Measurements from ENCODE around the gene CFAP46. TPM values are rescaled to one million over a fixed set of nuclear protein-coding genes. Genes with fewer than 3 reads are reported as not detected.

CFAP46 gene
- polyA plus RNA-seq, 1 of the 3 experiments (the other 2 are of a cell fraction), result 3.9 TPM

DNA sequence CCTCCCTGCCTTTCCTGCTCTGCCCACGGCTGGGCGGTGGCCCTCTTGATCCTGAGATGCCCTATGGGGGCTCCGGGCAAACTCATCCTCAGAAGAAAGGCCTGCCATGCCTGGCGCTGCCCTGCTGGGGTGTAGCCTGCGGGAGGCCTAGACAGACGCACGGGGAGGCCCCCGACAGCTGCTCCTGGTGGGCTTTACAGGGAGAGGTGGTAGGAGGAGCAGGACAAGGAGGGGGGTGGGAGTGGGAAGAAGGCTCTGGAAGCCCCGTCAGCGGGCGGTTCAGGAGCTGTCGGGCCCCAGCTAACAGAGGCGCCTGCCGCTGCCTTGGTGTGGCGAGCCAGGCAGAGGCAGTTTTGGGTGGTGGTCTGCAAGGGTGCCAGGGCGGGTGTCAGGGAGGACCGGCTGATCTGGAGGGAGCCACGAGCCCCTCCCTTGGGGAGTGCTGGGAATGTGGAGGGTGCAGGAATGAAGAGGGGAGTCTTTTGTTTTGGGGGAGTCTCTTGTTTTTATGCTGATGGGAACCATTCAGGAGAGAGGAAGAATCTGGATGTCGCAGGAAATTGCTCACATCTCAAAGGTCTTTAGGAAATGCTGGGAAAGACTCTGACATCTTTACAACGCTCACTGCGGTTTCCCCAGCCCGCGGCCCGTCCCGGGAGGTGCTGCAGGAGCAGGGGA is 63.5 kb downstream of the CFAP46 start:
- TF ChIP-seq, protein P1, sequence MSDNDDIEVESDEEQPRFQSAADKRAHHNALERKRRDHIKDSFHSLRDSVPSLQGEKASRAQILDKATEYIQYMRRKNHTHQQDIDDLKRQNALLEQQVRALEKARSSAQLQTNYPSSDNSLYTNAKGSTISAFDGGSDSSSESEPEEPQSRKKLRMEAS (IDR thresholded peaks at IDR 0.05; ENCODE audit: low read depth), result no peak
- TF ChIP-seq CHD2 (IDR thresholded peaks at IDR 0.05; ENCODE audit: low read length, partially characterized antibody), result no peak
- no peak for TF ChIP-seq MEF2A (IDR thresholded peaks at IDR 0.05; ENCODE audit: borderline replicate concordance, low read depth)
- no peak for TF ChIP-seq ZBTB33 (IDR thresholded peaks at IDR 0.05; ENCODE audit: borderline replicate concordance, low read depth)
- Histone ChIP-seq H3K27me3 (ENCODE audit: insufficient read depth) (no peaks in the 10 kb centered on the region), H4K20me1 (ENCODE audit: insufficient read depth) (no peaks in the 10 kb centered on the region), H3K9ac (no peak overlapping the region), H3K79me2 (ENCODE audit: insufficient read depth) (no peaks in the 10 kb centered on the region), H3F3A (replicated peaks; ENCODE audit: insufficient read depth) (no peaks in the 10 kb centered on the region), H3K4me2 (no peak overlapping the region), H3K9me2 (no peaks in the 10 kb centered on the region), H3K9me3 (no peaks in the 10 kb centered on the region), H3K36me3 (replicated peaks in 1 of 2; ENCODE audit: control insufficient read depth in 1 of 2, insufficient read depth in 2 of 2, low read length in 1 of 2) (no peaks in the 10 kb centered on the region), H2AFZ (ENCODE audit: low read depth) (no peak overlapping the region), H3K4me3 (ENCODE audit: low read depth in 2 of 2, low read length in 1 of 2) (no peak overlapping the region), H3K4me1 (ENCODE audit: control insufficient read depth in 1 of 2, insufficient read depth in 2 of 2, low read depth in 1 of 2, low read length in 1 of 2) (no peaks in the 10 kb centered on the region; a peak in 1 of 4 replicates), H3K27ac (ENCODE audit: low read depth in 2 of 2, low read length in 1 of 2) (no peak overlapping the region)
- ChIA-PET CTCF (no interaction called here), POLR2A (no interaction called here)
- 46% methylated on average over 19 of the region's 25 CpGs for WGBS (ENCODE audit: low lambda C conversion rate)
- DNase-seq, result no peak

DNA sequence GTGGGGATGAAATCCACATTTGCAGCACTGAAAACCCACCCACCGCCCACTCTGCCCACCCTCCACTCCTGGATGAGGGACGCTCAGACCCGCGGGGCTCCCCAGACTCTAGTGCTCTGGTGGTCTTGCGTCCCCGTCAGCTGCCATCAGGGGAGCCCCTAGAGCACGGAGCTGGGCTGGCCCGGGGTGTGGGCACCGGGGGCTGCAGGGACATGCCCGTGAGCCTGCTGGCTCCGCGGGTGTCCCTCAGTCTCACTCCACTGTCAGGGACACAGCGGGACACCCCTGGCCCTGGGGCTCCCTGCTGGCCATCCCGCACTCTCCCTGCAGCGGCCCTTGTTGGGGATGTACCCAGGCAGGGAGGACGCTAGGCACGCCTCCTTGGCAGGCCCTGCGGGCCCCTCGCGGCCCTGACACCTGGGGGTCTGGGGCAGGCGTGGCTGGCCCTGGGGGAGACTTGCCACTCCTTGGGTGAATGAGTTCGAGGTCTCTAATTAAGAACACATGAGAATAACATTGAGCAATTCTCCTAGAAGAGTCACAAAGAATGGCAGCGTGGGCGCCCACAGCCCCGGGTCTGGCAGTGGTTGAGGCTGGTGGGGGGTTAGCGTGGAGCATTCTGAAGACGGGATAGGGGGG is 64.2 kb downstream of the CFAP46 start:
- TF ChIP-seq FOXJ3 (CRISPR knock-in tag; IDR thresholded peaks at IDR 0.05), result no peak
- no peak for TF ChIP-seq EP300 (IDR thresholded peaks at IDR 0.05; ENCODE audit: borderline replicate concordance in 1 of 2, low read depth in 1 of 2, low read length in 1 of 2)
- TF ChIP-seq MEF2A (IDR thresholded peaks at IDR 0.05; ENCODE audit: borderline replicate concordance, low read depth), result no peak
- TF ChIP-seq FOXM1 (IDR thresholded peaks at IDR 0.05; ENCODE audit: low read depth), result no peak
- TF ChIP-seq TAF1 (IDR thresholded peaks at IDR 0.05; ENCODE audit: borderline replicate concordance, low read depth, low read length), result no peak
- H3K27ac ChIP-seq (ENCODE audit: low read depth in 2 of 2, low read length in 1 of 2), result no peak overlapping the region
- H3K79me2 ChIP-seq (ENCODE audit: insufficient read depth), result no peaks in the 10 kb centered on the region
- H3K4me2 ChIP-seq, result no peak overlapping the region
- no peaks in the 10 kb centered on the region for H3K9me3 ChIP-seq
- H3K4me3 ChIP-seq (ENCODE audit: low read depth in 2 of 2, low read length in 1 of 2), result no peak overlapping the region
- H3F3A ChIP-seq (replicated peaks; ENCODE audit: insufficient read depth), result no peaks in the 10 kb centered on the region
- no peaks in the 10 kb centered on the region for H3K27me3 ChIP-seq (ENCODE audit: insufficient read depth)
- H3K9me2 ChIP-seq, result no peaks in the 10 kb centered on the region
- DNase-seq, result no peak
- H3K9ac ChIP-seq, result no peak overlapping the region
- H3K4me1 ChIP-seq (ENCODE audit: control insufficient read depth in 1 of 2, insufficient read depth in 2 of 2, low read depth in 1 of 2, low read length in 1 of 2), result no peaks in the 10 kb centered on the region; a peak in 1 of 4 replicates
- ChIA-PET POLR2A (no interaction called here), CTCF (no interaction called here)
- 54% methylated on average over 17 of the region's 27 CpGs for WGBS (ENCODE audit: low lambda C conversion rate)
- H3K36me3 ChIP-seq (replicated peaks in 1 of 2; ENCODE audit: control insufficient read depth in 1 of 2, insufficient read depth in 2 of 2, low read length in 1 of 2), result no peaks in the 10 kb centered on the region
- H4K20me1 ChIP-seq (ENCODE audit: insufficient read depth), result no peaks in the 10 kb centered on the region
- H2AFZ ChIP-seq (ENCODE audit: low read depth), result no peak overlapping the region
